NCI-H1105 (cell line): ENCODE data around the gene WDR6.

ENCODE experiments used
- DNase-seq: peaks from one replicate; lab custom pipeline; 2025; lab: John Stamatoyannopoulos, UW

WDR6 gene

DNA sequence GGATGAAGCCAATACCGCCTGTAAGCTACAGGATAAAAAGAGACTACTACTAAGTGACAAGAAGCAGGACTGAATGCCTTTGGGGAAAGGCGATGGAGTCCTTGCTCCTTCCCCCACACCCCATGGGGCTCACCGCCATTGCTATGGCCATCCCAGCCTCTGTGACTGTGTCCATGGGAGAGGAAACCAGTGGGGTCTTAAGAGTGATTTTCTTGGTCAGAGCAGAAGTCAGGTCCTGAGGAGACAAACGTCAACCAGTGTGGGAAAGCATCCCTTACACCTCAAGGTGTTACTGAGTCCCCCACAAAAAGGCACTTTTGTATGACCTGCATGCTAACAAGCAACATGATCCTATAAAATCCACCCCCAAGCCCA, 21.1 kb downstream of the WDR6 start:
- DNase-seq = no peak

DNA sequence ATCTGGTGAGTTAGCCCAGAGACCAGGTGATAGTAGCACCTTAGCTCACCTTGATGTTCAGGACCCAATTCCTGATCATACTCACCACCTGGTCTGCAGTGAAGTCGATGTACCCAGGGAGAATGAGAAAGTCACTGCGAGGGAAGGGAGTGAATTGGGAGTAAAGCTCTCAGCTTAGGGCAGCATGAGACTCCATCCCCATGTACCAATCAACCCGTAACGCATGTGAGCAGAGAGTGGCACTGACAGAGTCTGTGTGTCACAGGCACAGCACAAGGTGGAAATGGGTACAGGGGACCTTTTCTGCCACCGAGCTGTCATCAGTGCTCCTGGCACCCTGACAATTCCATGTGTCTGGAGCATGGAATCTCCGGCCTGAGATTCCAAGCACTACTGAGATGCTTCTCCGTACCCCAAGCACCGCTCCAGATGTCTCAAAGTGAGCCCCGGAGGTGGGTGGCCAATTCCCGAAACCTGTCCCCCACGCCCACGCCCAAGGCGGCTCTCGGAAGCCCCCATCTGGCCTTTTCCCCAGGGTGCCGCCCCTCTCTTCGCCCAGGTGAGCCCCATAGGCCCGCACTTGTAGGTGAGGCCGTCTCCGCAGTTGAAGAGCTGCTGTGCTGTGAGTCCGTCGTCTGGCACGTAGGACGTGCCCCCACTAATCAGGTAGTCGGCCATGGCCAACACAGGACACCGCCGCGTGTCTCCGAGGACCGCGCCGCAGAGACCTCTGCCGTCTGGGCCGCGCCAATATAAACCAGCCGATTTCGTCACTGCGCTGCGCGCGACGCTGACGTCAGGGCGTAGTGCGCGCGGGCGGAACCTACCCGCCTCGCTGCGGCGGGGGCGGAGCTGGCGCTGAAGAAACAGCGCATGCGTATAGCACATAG, 21.7 kb downstream of the WDR6 start, which contains the start of gene IMPDH2:
TSS of gene IMPDH2 (minus strand) at position 726 of the 890 bp plus-strand sequence. CDS start at position 678, 48 bp downstream.
- peak; percentile 75 for DNase-seq

GRCh38 chr3:49029563-49029884, 22.3 kb downstream of the WDR6 start:
- DNase-seq = no peak

DNA sequence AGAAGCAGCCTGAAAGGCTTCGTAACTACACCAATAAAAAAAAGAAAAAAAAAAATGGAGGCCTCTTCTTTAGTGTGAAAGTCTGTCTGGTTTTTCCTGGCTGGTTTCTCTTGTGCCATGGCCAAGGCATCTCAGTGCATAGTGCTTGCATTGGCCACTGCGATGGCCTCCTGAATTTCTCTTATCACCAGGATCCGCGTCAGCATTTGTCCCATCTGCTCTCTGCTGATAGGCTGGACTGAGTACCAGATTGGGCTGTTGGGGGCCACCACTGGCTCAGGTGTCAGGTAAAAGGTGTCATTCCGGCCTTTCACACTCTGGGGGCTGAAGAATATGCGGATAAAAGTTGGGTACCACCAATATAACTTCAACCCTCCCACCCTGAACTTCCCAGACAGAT, 23.1 kb downstream of the WDR6 start:
- DNase-seq = no peak

DNA sequence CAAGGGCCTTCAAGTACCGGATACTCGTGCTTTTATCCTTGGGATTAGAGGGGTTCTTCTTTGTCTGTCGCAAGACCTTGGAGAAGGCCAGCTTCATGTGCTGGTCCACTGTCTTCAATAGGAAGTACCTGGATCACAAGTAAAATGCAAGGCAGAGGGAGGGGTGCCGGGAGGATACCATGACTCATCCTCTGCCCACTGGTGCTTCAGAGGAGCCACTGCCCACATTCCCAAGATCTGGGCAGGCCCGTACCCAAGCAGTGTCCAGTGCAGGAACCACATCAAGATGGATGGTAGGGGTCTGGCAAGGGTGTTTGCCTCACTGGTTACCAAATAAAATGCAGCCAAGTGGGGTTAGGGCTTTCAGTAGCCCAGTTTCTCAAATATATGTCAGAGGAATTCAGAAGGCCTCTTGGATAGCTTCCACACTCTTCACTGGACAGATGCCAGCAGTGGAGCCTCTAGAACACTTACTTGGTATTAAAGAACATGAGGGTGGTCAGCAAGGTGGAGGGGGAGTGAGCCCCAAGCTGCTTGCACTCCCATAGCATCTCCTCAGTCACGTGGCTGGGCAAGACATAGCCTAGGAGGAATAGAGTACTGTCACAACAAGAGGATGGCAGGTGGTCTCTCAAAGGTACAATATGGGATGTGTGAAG, 25.6 kb downstream of the WDR6 start:
- DNase-seq = no peak

DNA sequence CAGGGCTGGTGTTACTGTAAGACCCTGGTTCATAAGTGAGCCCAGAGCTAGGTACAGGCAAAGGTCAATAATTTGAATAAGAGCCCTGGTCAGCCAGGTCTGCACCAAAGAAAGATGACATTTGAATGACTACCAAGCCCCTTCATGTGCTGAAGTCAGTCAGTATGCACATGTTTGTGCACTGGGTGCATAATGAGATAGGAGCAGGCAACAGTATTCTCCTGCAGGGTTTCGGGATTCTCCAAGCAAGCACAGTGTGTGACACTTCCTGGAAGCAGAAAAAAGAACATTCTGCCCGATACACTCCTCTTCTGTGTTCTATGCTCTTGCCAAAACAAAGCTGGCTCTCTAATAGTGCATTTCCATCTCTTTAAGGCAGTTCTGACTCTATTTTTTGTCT, 27.5 kb downstream of the WDR6 start:
- no peak for DNase-seq

DNA sequence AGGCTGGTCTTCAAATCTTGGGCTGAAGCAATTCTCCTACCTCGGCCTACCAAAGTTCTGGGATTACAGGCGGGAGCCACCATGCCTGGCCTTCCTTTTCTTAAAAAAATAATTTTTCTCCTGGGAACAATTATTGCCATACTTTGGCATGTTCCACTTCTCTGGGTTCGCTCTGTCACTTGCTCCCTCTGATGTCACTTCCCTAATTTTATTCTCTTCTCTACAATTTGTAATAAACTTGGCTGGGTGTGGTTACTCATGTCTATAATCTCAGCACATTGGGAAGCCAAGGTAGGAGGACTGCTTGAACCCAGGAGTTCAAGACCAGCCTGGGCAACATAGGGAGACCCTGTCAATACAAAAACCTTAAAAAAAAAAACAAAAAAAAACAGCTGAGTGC, 28.1 kb downstream of the WDR6 start:
- DNase-seq = no peak

DNA sequence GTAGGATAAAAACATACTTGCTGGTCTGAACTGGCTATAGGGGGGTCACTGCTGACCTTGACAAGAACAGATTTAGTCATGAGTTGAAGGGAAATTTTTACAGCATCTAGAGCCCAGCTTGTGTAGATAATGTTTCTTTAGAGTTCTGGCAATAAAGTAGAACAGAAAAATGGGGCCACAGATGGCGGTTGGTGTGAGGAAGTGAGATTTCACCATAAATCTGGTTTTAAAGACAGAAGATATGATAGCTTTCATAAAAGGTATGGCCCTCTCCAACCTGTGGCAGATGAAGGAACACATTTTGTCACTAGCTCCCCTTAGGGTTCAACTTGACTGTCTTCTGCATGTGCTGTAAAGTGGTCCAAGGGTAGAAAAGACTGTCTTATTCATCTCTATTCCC, 46.4 kb downstream of the WDR6 start:
- no peak for DNase-seq

DNA sequence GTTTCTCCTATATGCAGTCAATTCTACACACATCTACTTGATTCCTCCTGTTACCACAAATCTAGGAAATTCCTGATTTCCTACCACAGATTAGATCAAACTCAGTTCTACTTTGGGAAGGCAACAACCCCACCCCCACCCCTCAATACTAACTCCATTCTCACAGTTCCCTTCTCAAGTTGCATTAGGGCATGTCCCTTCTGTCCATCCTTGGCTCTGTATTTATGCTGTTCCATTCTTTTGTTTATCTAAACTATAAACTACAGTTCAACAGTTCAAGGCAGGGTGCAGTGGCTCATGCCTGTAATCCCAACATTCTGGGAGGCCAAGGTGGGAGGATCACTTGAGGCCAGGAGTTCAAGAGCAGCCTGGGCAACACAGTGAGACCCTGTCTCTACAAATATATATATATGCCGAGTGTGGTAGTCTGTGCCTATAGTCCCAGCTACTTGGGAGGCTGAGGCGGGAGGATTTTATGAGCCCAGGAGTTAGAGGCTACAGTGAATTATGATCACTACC, 47.2 kb downstream of the WDR6 start:
- no peak for DNase-seq

DNA sequence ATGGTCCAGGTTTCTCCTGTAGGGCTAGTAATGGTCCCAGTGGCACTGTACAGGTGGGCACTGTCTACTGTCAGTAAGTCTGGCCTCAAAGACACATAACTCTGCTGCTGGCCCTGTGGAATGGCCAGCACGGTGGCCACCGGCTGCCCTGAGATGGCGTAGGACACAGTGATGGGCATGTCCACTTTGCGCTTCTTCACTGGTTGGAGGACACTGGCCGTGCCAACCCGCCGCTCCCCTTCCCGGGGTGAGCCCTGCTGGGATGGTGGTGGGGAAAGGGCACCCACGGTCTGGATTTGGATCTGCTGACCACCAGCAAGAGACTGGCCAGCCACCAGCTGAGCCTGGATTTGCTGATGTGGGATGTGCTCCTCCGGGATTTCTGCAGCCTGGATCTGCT, 50.1 kb downstream of the WDR6 start:
- no peak for DNase-seq

- DNase-seq = no peak
Observed at GRCh38 chr3:49058011-49058410, 50.8 kb downstream of the WDR6 start.
